Muscle of leg (tissue), 16 donors: ENCODE results near the gene MCCC2. TPM values are rescaled to one million over a fixed set of nuclear protein-coding genes. Genes with fewer than 3 reads are reported as not detected.
"Not testable (repeated sequence)": the region's sequence is repeated elsewhere in the genome, so short reads cannot be mapped to it uniquely, and the experiment has no call there.

Experiments
- DNase-seq: peaks from one replicate; pipeline ENCODE4 v3.0.0; 2013
- H3K27ac ChIP-seq: one replicate; pipeline ENCODE4 v1.5.1; 2013; ENCODE audit warnings: mild to moderate bottlenecking, low read length, control low read depth
- H3K27me3 ChIP-seq: one replicate; pipeline ENCODE4 v1.6.1; 2013; ENCODE audit warnings: low read length; ENCODE audit not compliant: control insufficient read depth, insufficient read depth
- H3K36me3 ChIP-seq: one replicate; pipeline ENCODE4 v1.6.1; 2013; ENCODE audit warnings: low read length; ENCODE audit not compliant: control insufficient read depth, insufficient read depth
- H3K4me1 ChIP-seq: one replicate; pipeline ENCODE4 v1.6.1; 2013; ENCODE audit warnings: low read length; ENCODE audit not compliant: control insufficient read depth, insufficient read depth
- H3K4me3 ChIP-seq: one replicate; pipeline ENCODE4 v1.5.1; 2013; ENCODE audit warnings: low read length, control low read depth
- H3K9me3 ChIP-seq: replicated peaks from 2 replicates; pipeline ENCODE4 v1.6.1; 2013; ENCODE audit warnings: low read depth, low read length; ENCODE audit not compliant: control insufficient read depth
- WGBS: methylation state at CpG from one replicate; pipeline ENCODE4 v1.1.5; 2013; ENCODE audit warnings: missing lambda C conversion rate; ENCODE audit not compliant: insufficient coverage; 5-methylcytosine and 5-hydroxymethylcytosine counted together
- long read RNA-seq, 11 donors: transcript quantifications; one replicate each; lab custom pipeline, GENCODE V29; 2026
- polyA plus RNA-seq, 8 donors: library from polyadenylated mRNA; unstranded; fragments of 120-200 nt; gene quantifications; one replicate each; pipeline versions ENCODE4 v1.2.1 to v1.2.3, GENCODE V29; 2013; ENCODE audit warnings: inconsistent platforms in 1 of 8, low replicate concordance in 1 of 8; ENCODE audit not compliant: insufficient read length in 8 of 8, insufficient read depth in 1 of 8
- total RNA-seq: library from RNA; stranded (reverse); fragments of 120-200 nt; gene quantifications from one replicate; pipeline ENCODE4 v1.2.4, GENCODE V29; 2013

The MCCC2 gene
- 16.1 TPM for total RNA-seq
- polyA plus RNA-seq, result 10 to 100 TPM; 12.0 to 21.5 (median 15.5) TPM
- long read RNA-seq, donor 1, result 0 reads
- long read RNA-seq, donor 2, partial matches to known transcripts, result 0 of 1 reads
- long read RNA-seq, donor 2, other reads (novel, unspliced or antisense), result 0 of 1 reads
- long read RNA-seq, donor 3, result 0 reads
- long read RNA-seq, donor 4, partial matches to known transcripts, result 0 of 1 reads
- long read RNA-seq, donor 4, other reads (novel, unspliced or antisense), result 0 of 1 reads
- long read RNA-seq, donor 5, partial matches to known transcripts, result 0 of 2 reads
- long read RNA-seq, donor 5, other reads (novel, unspliced or antisense), result 0 of 2 reads
- long read RNA-seq, donor 6, partial matches to known transcripts, result 0 of 1 reads
- long read RNA-seq, donor 6, other reads (novel, unspliced or antisense), result 0 of 1 reads
- long read RNA-seq, donor 7, result 0 reads
- long read RNA-seq, donor 8, result 0 reads
- long read RNA-seq, donor 9, partial matches to known transcripts, result 0 of 1 reads
- long read RNA-seq, donor 9, other reads (novel, unspliced or antisense), result 0 of 1 reads
- long read RNA-seq, donor 10, partial matches to known transcripts, result 0 of 1 reads
- long read RNA-seq, donor 10, other reads (novel, unspliced or antisense), result 0 of 1 reads
- long read RNA-seq, donor 11, result 0 reads

GRCh38 chr5:71586941-71587765 is at the start of gene MCCC2:
TSS of gene MCCC2 (plus strand) at chr5:71587340. CDS start at chr5:71587426, 86 bp downstream.
- peak within 1 kb of the TSS; percentile 86 for H3K27ac ChIP-seq
- no peaks in the 10 kb centered on the region for H3K36me3 ChIP-seq
- DNase-seq, result peak; percentile 98
- peak within 1 kb of the TSS; percentile 78 for H3K4me3 ChIP-seq
- H3K4me1 ChIP-seq, result peaks cover 10% of the 10 kb centered on the region
- H3K27me3 ChIP-seq, result peaks cover 2% of the 10 kb centered on the region
- H3K9me3 ChIP-seq, result no peaks in the 10 kb centered on the region
- under 1% methylated on average over 53 of the region's 56 CpGs for WGBS

DNA sequence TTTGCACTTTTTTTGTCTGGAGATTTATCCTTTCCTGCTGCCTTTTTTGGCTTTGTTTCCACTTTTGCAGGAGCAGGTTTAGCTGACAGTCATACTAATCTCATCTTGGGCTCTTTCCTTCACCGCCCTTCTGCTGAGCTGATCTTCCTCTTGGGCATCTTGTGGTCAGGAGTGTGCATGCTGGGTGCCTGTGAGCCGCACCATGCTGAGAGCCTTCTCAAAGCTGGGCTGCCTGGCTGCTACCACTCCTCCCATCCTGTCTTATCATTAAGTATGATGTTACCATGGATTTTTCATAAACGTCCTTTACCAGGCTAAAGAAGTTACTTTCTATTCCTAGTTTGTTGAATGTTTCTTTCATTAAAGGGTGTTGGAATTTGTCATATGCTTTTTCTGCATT is 49.5 kb upstream of the MCCC2 start:
- Histone ChIP-seq H3K27me3 (no peaks in the 10 kb centered on the region), H3K36me3 (peaks cover 15% of the 10 kb centered on the region), H3K9me3 (no peaks in the 10 kb centered on the region), H3K4me3 (no peak overlapping the region), H3K27ac (no peak overlapping the region), H3K4me1 (no peaks in the 10 kb centered on the region)
- DNase-seq, result no peak
- WGBS, result 88% methylated on average over 1 of the region's 3 CpGs

- not testable (repeated sequence) for H3K27ac ChIP-seq
- no CpG with 5 or more reads among the region's 7 CpGs for WGBS
- peaks cover 39% of the 10 kb centered on the region for H3K36me3 ChIP-seq
These were observed 36.3 kb upstream of the MCCC2 start for GRCh38 chr5:71550885-71551284.

GRCh38 chr5:71551582-71551981 is 35.6 kb upstream of the MCCC2 start:
- H3K27ac ChIP-seq, H3K4me1 ChIP-seq, H3K4me3 ChIP-seq, H3K9me3 ChIP-seq, DNase-seq, H3K27me3 ChIP-seq: not testable (repeated sequence)
- 100% methylated on average over 5 of the region's 27 CpGs for WGBS
- H3K36me3 ChIP-seq, result peaks cover 39% of the 10 kb centered on the region

More at GRCh38 chr5:71550885-71551284, 36.3 kb upstream of the MCCC2 start:
- H3K27me3 ChIP-seq, H3K9me3 ChIP-seq, DNase-seq, H3K4me3 ChIP-seq, H3K4me1 ChIP-seq: not testable (repeated sequence)

GRCh38 chr5:71552026-71552749 is 35.0 kb upstream of the MCCC2 start:
- peaks cover 38% of the 10 kb centered on the region for H3K36me3 ChIP-seq
- not testable (repeated sequence) for H3K27ac ChIP-seq, H3K9me3 ChIP-seq, DNase-seq, H3K4me1 ChIP-seq, H3K27me3 ChIP-seq, H3K4me3 ChIP-seq
- 98% methylated on average over 18 of the region's 53 CpGs for WGBS

DNA sequence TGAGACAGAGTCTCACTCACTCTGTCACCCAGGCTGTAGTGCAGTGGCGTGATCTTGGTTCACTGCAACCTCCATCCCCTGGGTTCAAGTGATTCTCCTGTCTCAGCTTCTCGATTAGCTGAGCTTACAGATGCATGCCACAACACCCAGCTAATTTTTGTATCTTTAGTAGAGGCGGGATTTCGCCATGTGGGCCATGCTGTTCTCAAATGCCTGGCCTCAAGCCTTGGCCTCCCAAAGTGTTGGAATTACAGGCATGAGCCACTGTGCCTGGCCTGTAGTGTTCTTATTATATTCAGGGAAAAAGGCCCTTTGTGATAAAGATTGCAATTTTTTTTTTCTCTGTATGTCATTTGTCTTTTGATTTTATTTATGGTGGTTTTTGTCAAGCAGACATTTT is 24.0 kb upstream of the MCCC2 start:
- H3K36me3 ChIP-seq, result peaks cover 40% of the 10 kb centered on the region
- no peak for DNase-seq
- 85% methylated on average over 2 of the region's 4 CpGs for WGBS
- no peak overlapping the region for H3K4me3 ChIP-seq
- H3K4me1 ChIP-seq, result no peaks in the 10 kb centered on the region
- H3K27ac ChIP-seq, result no peak overlapping the region
- no peaks in the 10 kb centered on the region for H3K27me3 ChIP-seq
- no peaks in the 10 kb centered on the region for H3K9me3 ChIP-seq

GRCh38 chr5:71564895-71565294 is 22.2 kb upstream of the MCCC2 start:
- peaks cover 35% of the 10 kb centered on the region for H3K36me3 ChIP-seq
- DNase-seq, result no peak
- no peaks in the 10 kb centered on the region for H3K9me3 ChIP-seq
- H3K27ac ChIP-seq, result no peak overlapping the region
- no peak overlapping the region for H3K4me3 ChIP-seq
- H3K27me3 ChIP-seq, result no peaks in the 10 kb centered on the region
- no peaks in the 10 kb centered on the region for H3K4me1 ChIP-seq

DNA sequence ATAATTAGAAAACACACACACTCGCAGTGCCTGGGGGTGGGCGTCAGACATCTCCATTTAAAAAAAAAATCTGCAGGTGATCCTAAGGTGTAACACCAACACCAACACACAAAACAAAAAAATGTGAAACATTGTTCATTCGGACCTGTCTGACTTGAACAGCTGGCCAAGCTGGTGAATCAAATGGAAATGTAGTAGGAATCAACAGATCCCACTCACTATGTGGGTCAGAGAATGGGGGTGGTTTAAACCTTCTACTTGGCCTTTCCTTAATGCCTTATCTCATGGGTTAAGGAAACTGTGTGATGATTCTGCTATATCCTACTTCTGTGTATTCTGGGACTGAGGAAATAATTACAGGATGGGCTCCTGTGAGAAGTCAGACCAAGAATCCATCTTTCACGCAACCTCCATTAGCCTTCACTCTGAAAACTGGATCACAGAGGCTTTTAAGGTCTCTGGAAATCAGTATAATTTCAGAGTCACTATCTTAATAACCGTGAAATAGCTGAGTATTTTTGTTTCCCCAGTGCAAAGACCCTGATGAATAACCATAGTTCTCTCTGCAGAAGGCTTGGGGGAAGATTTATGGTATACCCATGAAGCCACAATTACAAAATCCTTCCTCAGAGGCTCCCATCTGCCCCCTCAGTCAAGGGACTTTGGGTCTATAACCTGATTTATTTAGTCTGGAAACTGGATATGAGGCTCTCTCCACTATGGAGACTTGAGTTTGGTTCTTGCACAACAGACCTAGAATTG is 17.2 kb upstream of the MCCC2 start:
- no peaks in the 10 kb centered on the region for H3K9me3 ChIP-seq
- no peak for DNase-seq
- no peaks in the 10 kb centered on the region for H3K27me3 ChIP-seq
- peaks cover 11% of the 10 kb centered on the region for H3K36me3 ChIP-seq
- H3K27ac ChIP-seq, result no peak overlapping the region
- H3K4me3 ChIP-seq, result no peak overlapping the region
- WGBS, result no CpG with 5 or more reads among the region's 5 CpGs
- H3K4me1 ChIP-seq, result no peaks in the 10 kb centered on the region

DNA sequence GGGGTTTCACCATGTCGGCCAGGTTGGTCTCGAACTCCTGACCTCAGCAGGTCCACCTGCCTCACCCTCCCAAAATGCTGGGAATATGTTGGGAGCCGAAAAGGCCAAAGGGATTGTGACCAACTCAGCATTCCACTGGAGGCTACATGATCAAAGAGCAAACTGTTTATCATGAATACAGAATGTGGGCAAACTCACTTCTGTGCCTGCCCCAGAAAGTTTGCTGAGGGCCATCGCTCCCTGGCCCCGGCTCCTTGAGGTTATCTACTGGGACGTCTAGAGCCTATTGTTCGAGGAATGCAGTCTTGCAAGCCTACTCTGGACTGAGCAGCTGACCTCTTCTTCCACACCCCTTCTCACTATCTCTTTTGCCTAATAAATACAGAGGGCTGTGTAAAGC is 15.3 kb upstream of the MCCC2 start:
- not testable (repeated sequence) for H3K9me3 ChIP-seq, H3K36me3 ChIP-seq, H3K4me1 ChIP-seq, DNase-seq, H3K27ac ChIP-seq, H3K27me3 ChIP-seq, H3K4me3 ChIP-seq
- 100% methylated on average over 1 of the region's 7 CpGs for WGBS
